Measurements from ENCODE around the gene OR5A2.

DNA sequence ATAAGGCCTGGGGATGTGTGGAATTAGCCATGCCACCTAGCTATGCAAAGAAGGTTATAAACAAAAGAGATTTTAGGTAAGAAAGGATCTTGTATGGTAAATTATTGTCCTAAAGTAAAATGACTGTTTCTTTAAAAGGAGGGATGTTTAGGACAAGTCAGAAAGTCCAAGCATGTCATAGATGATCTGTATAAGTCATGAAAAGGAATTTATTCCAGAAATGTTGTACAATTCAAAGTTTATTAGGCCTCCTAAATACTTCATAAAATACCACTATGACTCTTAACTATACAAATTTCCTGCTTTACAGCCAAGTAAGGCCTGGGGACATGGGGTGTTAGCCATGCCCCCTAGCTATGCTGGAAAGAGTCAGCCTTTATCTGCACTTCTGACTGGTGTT lies 22.7 kb downstream of the OR5A2 start:
- TF ChIP-seq, protein P1, sequence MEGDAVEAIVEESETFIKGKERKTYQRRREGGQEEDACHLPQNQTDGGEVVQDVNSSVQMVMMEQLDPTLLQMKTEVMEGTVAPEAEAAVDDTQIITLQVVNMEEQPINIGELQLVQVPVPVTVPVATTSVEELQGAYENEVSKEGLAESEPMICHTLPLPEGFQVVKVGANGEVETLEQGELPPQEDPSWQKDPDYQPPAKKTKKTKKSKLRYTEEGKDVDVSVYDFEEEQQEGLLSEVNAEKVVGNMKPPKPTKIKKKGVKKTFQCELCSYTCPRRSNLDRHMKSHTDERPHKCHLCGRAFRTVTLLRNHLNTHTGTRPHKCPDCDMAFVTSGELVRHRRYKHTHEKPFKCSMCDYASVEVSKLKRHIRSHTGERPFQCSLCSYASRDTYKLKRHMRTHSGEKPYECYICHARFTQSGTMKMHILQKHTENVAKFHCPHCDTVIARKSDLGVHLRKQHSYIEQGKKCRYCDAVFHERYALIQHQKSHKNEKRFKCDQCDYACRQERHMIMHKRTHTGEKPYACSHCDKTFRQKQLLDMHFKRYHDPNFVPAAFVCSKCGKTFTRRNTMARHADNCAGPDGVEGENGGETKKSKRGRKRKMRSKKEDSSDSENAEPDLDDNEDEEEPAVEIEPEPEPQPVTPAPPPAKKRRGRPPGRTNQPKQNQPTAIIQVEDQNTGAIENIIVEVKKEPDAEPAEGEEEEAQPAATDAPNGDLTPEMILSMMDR (IDR thresholded peaks at IDR 0.05): no peak
- TF ChIP-seq EP300 (IDR thresholded peaks at IDR 0.05): no peak

All from A549 (cell line).